ENCODE data around the gene PLD1.

- no peak for TF ChIP-seq MAX (IDR thresholded peaks at IDR 0.05; ENCODE audit: low read depth, low read length)
- TF ChIP-seq CTCF (IDR thresholded peaks at IDR 0.05; ENCODE audit: low read depth, low read length), result no peak
- peak; percentile 16 for TF ChIP-seq POLR2A (IDR thresholded peaks at IDR 0.05; ENCODE audit: extremely low read depth, insufficient read length)
- no peak for TF ChIP-seq MYC (IDR thresholded peaks at IDR 0.05; ENCODE audit: low read depth, low read length)
Observed at GRCh38 chr3:171776839-171777583, 33.3 kb downstream of the PLD1 start.

Measured in NB4 (cell line).